Spinal cord (tissue), 10 donors: ENCODE results near the gene IPCEF1. TPM values are rescaled to one million over a fixed set of nuclear protein-coding genes. Genes with fewer than 3 reads are reported as not detected.

Experiments used
- DNase-seq, 6 donors: peaks; one replicate each; pipeline versions ENCODE4 v3.0.0 to v3.0.0-alpha.2; 2013 to 2015; ENCODE audit warnings: low spot score in 6 of 6, low read depth in 4 of 6
- H3K27ac ChIP-seq: one replicate; pipeline ENCODE4 v1.5.1; 2013; ENCODE audit warnings: low read depth, low read length, control low read depth
- H3K27me3 ChIP-seq: one replicate; pipeline ENCODE4 v1.6.1; 2013; ENCODE audit warnings: low read length; ENCODE audit not compliant: control insufficient read depth, insufficient read depth
- H3K36me3 ChIP-seq: one replicate; pipeline ENCODE4 v1.6.1; 2013; ENCODE audit warnings: low read length; ENCODE audit not compliant: control insufficient read depth, insufficient read depth
- H3K4me1 ChIP-seq: one replicate; pipeline ENCODE4 v1.6.1; 2013; ENCODE audit warnings: low read length; ENCODE audit not compliant: control insufficient read depth, insufficient read depth
- H3K4me3 ChIP-seq: one replicate; pipeline ENCODE4 v1.5.1; 2013; ENCODE audit warnings: low read depth, low read length, control low read depth
- H3K9me3 ChIP-seq: one replicate; pipeline ENCODE4 v1.6.1; 2013; ENCODE audit warnings: low read length; ENCODE audit not compliant: control insufficient read depth, insufficient read depth
- WGBS: methylation state at CpG from one replicate; pipeline ENCODE4 v1.1.5; 2013; ENCODE audit warnings: missing lambda C conversion rate; ENCODE audit not compliant: insufficient coverage; 5-methylcytosine and 5-hydroxymethylcytosine counted together
- polyA plus RNA-seq, 2 donors: library from polyadenylated mRNA; unstranded; fragments of 120-200 nt; gene quantifications; one replicate each; pipeline ENCODE4 v1.2.1, GENCODE V29; 2013; ENCODE audit not compliant: insufficient read length in 2 of 2
- total RNA-seq, 2 donors: library from RNA; depleted of rRNA in 1 of 2; stranded (reverse); fragments of 120-200 nt in 1 of 2; fragments of >200 nt in 1 of 2; gene quantifications; one replicate each; pipeline versions ENCODE4 v1.2.3 to v1.2.4, GENCODE V29; 2013 to 2014
- donor health status: healthy.

Gene IPCEF1
- total and polyA plus RNA-seq, 4 donors, result 5.4 to 11.8 (median 8.2) TPM

DNA sequence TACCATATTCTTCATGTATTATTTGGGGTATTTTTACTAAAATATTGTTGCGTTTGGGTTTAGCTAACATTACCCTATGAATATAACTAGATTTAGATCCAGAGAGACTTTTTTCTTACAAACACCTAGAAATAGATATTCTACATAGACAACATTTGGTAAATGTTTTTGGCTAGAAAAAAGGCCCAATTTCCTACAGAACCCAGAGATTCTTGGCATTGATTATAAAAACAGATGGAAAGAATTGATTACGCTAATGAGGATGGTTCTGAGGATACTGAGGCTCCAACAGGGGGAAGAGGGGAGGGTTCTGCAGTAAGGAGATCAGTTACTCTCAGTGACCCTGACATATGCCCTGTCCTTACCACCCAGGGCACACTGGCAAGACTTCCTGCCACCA, 123.2 kb downstream of the IPCEF1 start:
- peak in 1 of 6 donors; percentile 64 for DNase-seq
- Histone ChIP-seq H3K4me1 (no peaks in the 10 kb centered on the region), H3K36me3 (no peaks in the 10 kb centered on the region), H3K27ac (no peak overlapping the region), H3K4me3 (no peak overlapping the region), H3K9me3 (no peaks in the 10 kb centered on the region), H3K27me3 (no peaks in the 10 kb centered on the region)
- WGBS, result 100% methylated on average over 1 of the region's 2 CpGs

- Histone ChIP-seq H3K9me3 (no peaks in the 10 kb centered on the region), H3K4me1 (no peaks in the 10 kb centered on the region), H3K36me3 (no peaks in the 10 kb centered on the region), H3K4me3 (no peak overlapping the region), H3K27me3 (no peaks in the 10 kb centered on the region), H3K27ac (no peak overlapping the region)
- WGBS, result 40% methylated on average over 1 of the region's 7 CpGs
- DNase-seq, result peak in 1 of 6 donors; percentile 43
Observed at GRCh38 chr6:154232013-154232910, 124.3 kb downstream of the IPCEF1 start.

- no peak overlapping the region for H3K4me3 ChIP-seq
- no peak for DNase-seq
- H3K27ac ChIP-seq, result no peak overlapping the region
- H3K4me1 ChIP-seq, result no peaks in the 10 kb centered on the region
- H3K9me3 ChIP-seq, result no peaks in the 10 kb centered on the region
- H3K27me3 ChIP-seq, result no peaks in the 10 kb centered on the region
- H3K36me3 ChIP-seq, result no peaks in the 10 kb centered on the region
- 100% methylated on average over 1 of the region's 5 CpGs for WGBS
Observed at GRCh38 chr6:154230910-154231595, 125.5 kb downstream of the IPCEF1 start.

DNA sequence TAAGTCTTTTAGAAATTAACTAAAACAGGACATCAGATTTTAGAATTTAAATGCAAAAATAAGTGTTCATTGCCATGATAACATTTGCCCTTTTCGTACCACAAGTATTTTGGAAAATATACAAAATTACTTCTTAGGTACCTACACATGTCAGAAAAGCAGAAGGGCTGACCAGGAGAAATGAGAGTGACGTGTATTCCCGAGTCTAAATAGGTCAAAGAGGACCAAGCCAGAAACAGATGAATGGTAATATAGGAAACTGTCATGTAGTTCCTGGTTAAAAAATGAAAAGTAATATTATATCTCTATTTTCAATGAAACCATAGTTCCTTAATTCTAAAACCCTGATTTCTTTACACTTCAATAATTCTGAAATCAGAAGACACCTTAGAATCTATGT, 126.2 kb downstream of the IPCEF1 start:
- Histone ChIP-seq H3K27ac (no peak overlapping the region), H3K9me3 (no peaks in the 10 kb centered on the region), H3K4me3 (no peak overlapping the region), H3K36me3 (no peaks in the 10 kb centered on the region), H3K4me1 (no peaks in the 10 kb centered on the region), H3K27me3 (no peaks in the 10 kb centered on the region)
- WGBS, result no CpG with 5 or more reads among the region's 3 CpGs
- no peak for DNase-seq

- DNase-seq, result no peak
- WGBS, result 88% methylated on average over 3 of the region's 6 CpGs
- Histone ChIP-seq H3K27me3 (no peaks in the 10 kb centered on the region), H3K4me1 (no peaks in the 10 kb centered on the region), H3K9me3 (no peaks in the 10 kb centered on the region), H3K27ac (no peak overlapping the region), H3K36me3 (no peaks in the 10 kb centered on the region), H3K4me3 (no peak overlapping the region)
Observed at GRCh38 chr6:154229786-154230185, 126.8 kb downstream of the IPCEF1 start.

GRCh38 chr6:154228521-154228905, 128.1 kb downstream of the IPCEF1 start:
- Histone ChIP-seq H3K4me1 (no peaks in the 10 kb centered on the region), H3K4me3 (no peak overlapping the region), H3K27me3 (no peaks in the 10 kb centered on the region), H3K27ac (no peak overlapping the region), H3K9me3 (no peaks in the 10 kb centered on the region), H3K36me3 (no peaks in the 10 kb centered on the region)
- no peak for DNase-seq
- 96% methylated on average over 3 of the region's 4 CpGs for WGBS

GRCh38 chr6:154227862-154228520, 128.6 kb downstream of the IPCEF1 start:
- Histone ChIP-seq H3K4me3 (no peak overlapping the region), H3K9me3 (no peaks in the 10 kb centered on the region)
- WGBS, result 93% methylated on average over 5 of the region's 7 CpGs

DNA sequence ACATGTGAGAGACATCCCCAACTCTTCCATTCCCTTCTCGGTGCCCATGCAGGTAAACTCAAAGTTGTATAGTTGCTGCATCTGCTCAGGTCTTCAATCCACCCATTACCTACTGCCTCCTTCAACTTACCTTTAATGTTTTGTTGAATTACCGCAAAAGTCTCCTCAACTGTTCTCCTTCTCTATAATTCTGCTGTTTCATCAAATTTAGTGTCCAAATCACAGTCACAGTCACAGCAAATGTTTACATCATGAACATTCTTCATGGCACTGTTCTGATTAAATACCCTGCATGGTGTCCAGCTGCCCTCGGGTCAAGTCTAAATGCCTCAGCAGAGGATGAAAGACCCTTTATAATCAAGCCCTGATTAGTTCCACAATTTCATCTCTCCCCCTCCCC, 130.1 kb downstream of the IPCEF1 start:
- Histone ChIP-seq H3K27me3 (no peaks in the 10 kb centered on the region), H3K27ac (no peak overlapping the region), H3K9me3 (no peaks in the 10 kb centered on the region), H3K36me3 (no peaks in the 10 kb centered on the region), H3K4me3 (no peak overlapping the region), H3K4me1 (no peaks in the 10 kb centered on the region)
- WGBS, result 90% methylated on average over 3 of the region's 3 CpGs
- DNase-seq, result no peak

More at GRCh38 chr6:154227862-154228520, 128.6 kb downstream of the IPCEF1 start:
- Histone ChIP-seq H3K27me3 (no peaks in the 10 kb centered on the region), H3K36me3 (no peaks in the 10 kb centered on the region), H3K4me1 (no peaks in the 10 kb centered on the region), H3K27ac (no peak overlapping the region)
- no peak for DNase-seq

DNA sequence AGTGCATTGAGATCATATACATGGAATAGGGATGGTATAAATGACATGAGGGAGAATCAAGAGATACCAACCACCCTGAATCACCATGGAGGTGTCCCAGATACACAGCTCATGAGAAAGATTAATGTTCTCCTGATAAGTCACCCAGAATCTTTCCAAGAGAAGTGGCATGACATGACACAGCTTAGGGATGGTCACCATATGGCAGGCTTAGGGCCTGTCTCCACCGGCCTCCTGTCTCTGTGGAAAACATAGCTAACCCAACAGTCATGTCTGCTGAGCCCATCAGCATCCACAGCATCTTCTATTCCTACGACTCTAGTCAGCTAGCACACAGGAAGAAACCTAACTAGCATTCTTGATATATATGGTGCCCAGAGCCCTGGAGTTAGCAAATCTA, 133.3 kb downstream of the IPCEF1 start:
- H3K27me3 ChIP-seq, result no peaks in the 10 kb centered on the region
- no peak overlapping the region for H3K27ac ChIP-seq
- no CpG with 5 or more reads among the region's 2 CpGs for WGBS
- H3K4me1 ChIP-seq, result no peaks in the 10 kb centered on the region
- H3K4me3 ChIP-seq, result no peak overlapping the region
- H3K9me3 ChIP-seq, result no peaks in the 10 kb centered on the region
- no peak for DNase-seq
- H3K36me3 ChIP-seq, result no peaks in the 10 kb centered on the region
